Suprapubic skin (tissue), 4 donors: Measurements from ENCODE around the gene TRRAP. TPM values are rescaled to one million over a fixed set of nuclear protein-coding genes. Genes with fewer than 3 reads are reported as not detected.
A peak's percentile ranks its signal among the peaks of the same experiment; 100 is the strongest.

Experiments used
- DNase-seq, 2 donors: peaks; one replicate each; pipeline ENCODE4 v3.0.0-alpha.2; 2019; ENCODE audit warnings: low spot score in 2 of 2
- H3K27ac ChIP-seq: fragments of 200-600 bp; sonication (generic); one replicate; pipeline ENCODE4 v1.5.1; 2019
- H3K27me3 ChIP-seq: fragments of 200-600 bp; sonication (generic); one replicate; pipeline ENCODE4 v1.5.1; 2019
- H3K36me3 ChIP-seq: fragments of 200-600 bp; sonication (generic); one replicate; pipeline ENCODE4 v1.5.1; 2019
- H3K4me1 ChIP-seq: fragments of 200-600 bp; sonication (generic); one replicate; pipeline ENCODE4 v1.5.1; 2019
- H3K4me3 ChIP-seq: fragments of 200-600 bp; sonication (generic); one replicate; pipeline ENCODE4 v1.5.1; 2019; ENCODE audit warnings: mild to moderate bottlenecking
- H3K9me3 ChIP-seq: fragments of 200-600 bp; sonication (generic); one replicate; pipeline ENCODE4 v1.5.1; 2019
- EP300 ChIP-seq: sonication (generic); formaldehyde crosslinking; IDR thresholded peaks from one replicate; pipeline ENCODE4 v1.6.1; 2017; ENCODE audit warnings: antibody characterized with exemption
- POLR2A ChIP-seq, 2 donors: fragments of 450-650 bp; IDR thresholded peaks; one replicate each; pipeline ENCODE4 v1.6.1; 2017; ENCODE audit warnings: antibody characterized with exemption in 2 of 2, mild to moderate bottlenecking in 2 of 2, moderate library complexity in 2 of 2
- POLR2AphosphoS5 ChIP-seq, 3 donors: sonication (generic); formaldehyde crosslinking; IDR thresholded peaks; one replicate each; pipeline ENCODE4 v1.6.1; 2017; ENCODE audit warnings: antibody characterized with exemption in 3 of 3
- WGBS: methylation state at CpG from one replicate; pipeline ENCODE4 v1.1.5; 2018; 5-methylcytosine and 5-hydroxymethylcytosine counted together
- total RNA-seq, 4 donors: library from RNA; depleted of rRNA; stranded (reverse); fragments of >200 nt; gene quantifications; one replicate each; pipeline ENCODE4 v1.1.0, GENCODE V29; 2016
- TF ChIP-seq, protein P1 (sequence below), 2 donors: fragments of 200-600 bp in 1 of 2; fragments of 450-650 bp in 1 of 2; sonication (generic) in 1 of 2; IDR thresholded peaks; one replicate each; pipeline ENCODE4 v1.5.1; 2016 to 2019; ENCODE audit warnings: antibody characterized with exemption in 2 of 2, mild to moderate bottlenecking in 1 of 2, moderate library complexity in 1 of 2

Gene TRRAP
- total RNA-seq, 4 donors from 2014 or later: 46.2 to 97.1 (median 65.7) TPM

DNA sequence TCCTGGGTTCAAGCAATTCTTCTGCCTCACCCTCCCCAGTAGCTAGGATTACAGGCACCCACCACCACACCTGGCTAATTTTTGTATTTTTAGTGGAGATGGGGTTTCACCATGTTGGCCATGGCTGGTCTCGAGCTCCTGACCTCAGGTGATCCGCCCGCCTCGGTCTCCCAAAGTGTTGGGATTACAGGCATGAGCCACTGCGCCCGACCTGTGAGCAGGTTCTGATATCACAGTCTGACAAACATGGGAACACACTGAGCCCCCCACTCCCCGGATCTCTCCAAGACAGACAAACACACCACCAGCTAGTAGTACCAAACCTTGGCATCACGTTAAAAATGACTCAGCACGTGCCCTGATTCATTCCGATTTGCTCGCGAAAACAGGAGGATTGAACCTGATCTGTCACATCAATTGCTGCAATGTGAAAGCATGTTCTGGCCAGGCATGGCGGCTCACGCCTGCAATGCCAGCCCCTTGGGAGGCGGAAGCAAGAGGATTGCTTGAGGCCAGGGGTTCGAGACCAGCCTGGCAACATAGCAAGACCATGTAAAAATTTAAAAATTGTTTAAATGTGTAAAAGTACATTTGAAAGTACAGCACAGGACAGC is 159.1 kb downstream of the TRRAP start:
- Histone ChIP-seq H3K36me3 (peaks cover 92% of the 10 kb centered on the region), H3K27me3 (no peaks in the 10 kb centered on the region), H3K9me3 (no peaks in the 10 kb centered on the region), H3K27ac (no peak overlapping the region), H3K4me1 (peaks cover 16% of the 10 kb centered on the region), H3K4me3 (no peak overlapping the region)
- no peak for TF ChIP-seq EP300
- TF ChIP-seq POLR2AphosphoS5 (IDR thresholded peaks at IDR 0.05): no peak
- no peak for TF ChIP-seq POLR2A (IDR thresholded peaks at IDR 0.05)
- TF ChIP-seq, protein P1, sequence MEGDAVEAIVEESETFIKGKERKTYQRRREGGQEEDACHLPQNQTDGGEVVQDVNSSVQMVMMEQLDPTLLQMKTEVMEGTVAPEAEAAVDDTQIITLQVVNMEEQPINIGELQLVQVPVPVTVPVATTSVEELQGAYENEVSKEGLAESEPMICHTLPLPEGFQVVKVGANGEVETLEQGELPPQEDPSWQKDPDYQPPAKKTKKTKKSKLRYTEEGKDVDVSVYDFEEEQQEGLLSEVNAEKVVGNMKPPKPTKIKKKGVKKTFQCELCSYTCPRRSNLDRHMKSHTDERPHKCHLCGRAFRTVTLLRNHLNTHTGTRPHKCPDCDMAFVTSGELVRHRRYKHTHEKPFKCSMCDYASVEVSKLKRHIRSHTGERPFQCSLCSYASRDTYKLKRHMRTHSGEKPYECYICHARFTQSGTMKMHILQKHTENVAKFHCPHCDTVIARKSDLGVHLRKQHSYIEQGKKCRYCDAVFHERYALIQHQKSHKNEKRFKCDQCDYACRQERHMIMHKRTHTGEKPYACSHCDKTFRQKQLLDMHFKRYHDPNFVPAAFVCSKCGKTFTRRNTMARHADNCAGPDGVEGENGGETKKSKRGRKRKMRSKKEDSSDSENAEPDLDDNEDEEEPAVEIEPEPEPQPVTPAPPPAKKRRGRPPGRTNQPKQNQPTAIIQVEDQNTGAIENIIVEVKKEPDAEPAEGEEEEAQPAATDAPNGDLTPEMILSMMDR (IDR thresholded peaks at IDR 0.05): no peak
- peak in 1 of 2 donors; percentile 64 for DNase-seq
- WGBS: 94% methylated on average over 16 of the region's 16 CpGs

DNA sequence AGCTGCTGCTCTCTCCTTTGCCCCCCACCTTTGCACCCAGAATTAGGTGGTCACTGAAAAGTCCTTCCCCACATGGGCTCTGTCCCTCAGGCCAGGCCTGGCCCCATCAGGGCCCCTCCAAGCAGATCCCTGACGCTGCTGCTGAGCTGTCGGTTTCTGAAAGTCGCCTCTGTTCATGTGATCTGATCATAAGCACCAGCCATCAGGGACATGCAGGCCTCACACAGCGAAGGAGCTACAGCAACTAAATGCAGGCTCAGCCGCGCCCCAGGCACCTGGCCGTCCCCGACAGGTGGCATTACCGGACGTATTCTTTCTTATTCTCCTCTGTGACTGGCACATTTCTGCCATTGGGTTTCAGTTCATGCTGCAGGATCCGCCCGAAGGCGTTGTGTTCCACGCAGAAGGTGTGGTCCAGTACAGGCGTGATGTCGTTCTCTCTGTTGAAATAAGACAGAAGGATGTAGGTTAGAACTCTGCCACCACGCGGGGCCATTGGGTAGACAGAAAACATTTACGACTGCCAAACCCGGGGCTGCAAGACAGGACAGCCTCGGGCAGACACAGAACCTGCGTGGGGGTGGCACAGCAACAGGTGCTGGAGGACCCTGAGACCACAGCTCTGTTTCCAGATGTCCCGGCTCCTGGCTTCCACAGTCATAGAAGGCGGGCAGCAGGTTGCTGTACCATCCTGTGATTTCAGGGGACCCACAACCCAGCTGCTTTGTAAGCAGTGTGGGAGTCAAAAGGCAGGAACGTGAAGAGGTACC is 159.9 kb downstream of the TRRAP start:
- Histone ChIP-seq H3K36me3 (peaks cover 92% of the 10 kb centered on the region), H3K9me3 (no peaks in the 10 kb centered on the region), H3K27ac (no peak overlapping the region), H3K4me3 (no peak overlapping the region), H3K4me1 (peaks cover 16% of the 10 kb centered on the region), H3K27me3 (no peaks in the 10 kb centered on the region)
- no peak for TF ChIP-seq EP300
- no peak for TF ChIP-seq POLR2A (IDR thresholded peaks at IDR 0.05)
- TF ChIP-seq, protein P1 (IDR thresholded peaks at IDR 0.05): no peak
- no peak for TF ChIP-seq POLR2AphosphoS5 (IDR thresholded peaks at IDR 0.05)
- 91% methylated on average over 25 of the region's 25 CpGs for WGBS
- peak in 1 of 2 donors; percentile 70 for DNase-seq

DNA sequence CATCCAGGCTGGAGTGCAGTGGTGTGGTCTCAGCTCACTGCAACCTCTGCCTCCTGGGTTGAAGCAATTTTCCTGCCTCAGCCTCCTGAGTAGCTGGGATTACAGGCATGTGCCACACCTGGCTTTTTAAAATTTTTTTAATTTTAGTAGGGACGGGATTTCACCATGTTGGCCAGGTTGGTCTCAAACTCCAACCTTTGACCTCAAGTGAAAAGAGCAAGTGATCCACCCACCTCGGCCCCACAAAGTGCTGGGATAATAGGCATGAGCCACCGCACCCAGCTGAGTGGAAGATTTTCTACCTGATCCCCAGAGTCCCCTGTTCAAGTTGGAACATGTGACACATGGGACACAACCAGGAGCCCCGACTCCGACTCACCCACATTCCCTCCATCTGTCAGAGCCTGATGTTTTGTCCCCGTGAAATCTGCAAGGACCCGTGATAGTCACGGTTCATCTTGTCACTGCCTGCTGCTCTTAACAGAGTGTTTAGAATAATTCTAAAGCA is 161.1 kb downstream of the TRRAP start:
- no peak overlapping the region for H3K27ac ChIP-seq
- H3K36me3 ChIP-seq: peaks cover 91% of the 10 kb centered on the region
- no peak overlapping the region for H3K4me3 ChIP-seq
- no peaks in the 10 kb centered on the region for H3K9me3 ChIP-seq
- no peak for TF ChIP-seq EP300
- TF ChIP-seq, protein P1 (IDR thresholded peaks at IDR 0.05): no peak
- no peak for TF ChIP-seq POLR2A (IDR thresholded peaks at IDR 0.05)
- TF ChIP-seq POLR2AphosphoS5 (IDR thresholded peaks at IDR 0.05): no peak
- H3K27me3 ChIP-seq: no peaks in the 10 kb centered on the region
- peaks cover 16% of the 10 kb centered on the region for H3K4me1 ChIP-seq
- WGBS: 87% methylated on average over 8 of the region's 8 CpGs
- DNase-seq: peak in 1 of 2 donors; percentile 56

DNA sequence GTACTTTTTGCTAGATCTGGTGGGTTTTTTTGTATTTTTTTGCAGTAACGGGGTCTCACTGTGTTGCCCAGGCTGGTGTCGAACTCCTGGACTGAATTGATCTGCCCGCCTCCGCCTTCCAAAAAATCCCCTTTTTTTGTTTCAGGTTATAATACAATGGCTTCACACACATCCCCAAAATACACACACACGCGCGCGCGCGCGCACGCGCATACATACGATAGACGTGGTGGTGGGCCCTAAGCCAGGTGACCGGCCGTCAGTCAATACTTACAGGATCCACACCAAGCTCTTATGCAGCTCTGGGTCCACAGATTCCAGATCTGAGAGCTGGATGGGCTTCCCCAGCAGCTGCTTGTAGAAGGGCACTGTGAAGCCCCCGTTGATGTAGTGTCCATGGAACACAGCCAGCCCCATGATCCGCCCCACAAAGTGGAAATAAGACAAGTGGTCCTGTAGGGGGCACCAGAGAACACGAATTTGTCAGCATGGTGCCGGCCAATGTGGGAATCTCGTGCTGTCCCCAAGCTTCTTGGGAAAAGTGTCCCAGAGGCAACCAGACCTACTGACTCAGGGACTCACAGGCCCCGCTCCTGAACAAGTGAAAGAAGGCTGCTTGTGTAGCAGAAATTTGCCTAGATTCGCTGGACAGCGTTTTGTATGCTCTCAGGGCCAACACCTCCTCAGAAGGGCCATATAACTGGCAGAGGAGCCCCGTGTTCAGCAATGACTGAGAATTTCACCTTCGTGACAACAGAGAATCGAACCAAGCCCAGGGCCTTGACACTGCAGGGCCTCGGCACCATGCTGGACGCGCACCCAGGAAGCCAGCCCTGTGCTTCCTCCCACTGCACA is 162.0 kb downstream of the TRRAP start:
- H3K4me1 ChIP-seq: peaks cover 16% of the 10 kb centered on the region
- WGBS: 80% methylated on average over 26 of the region's 31 CpGs
- no peak overlapping the region for H3K27ac ChIP-seq
- no peaks in the 10 kb centered on the region for H3K9me3 ChIP-seq
- H3K36me3 ChIP-seq: peaks cover 90% of the 10 kb centered on the region
- TF ChIP-seq, protein P1 (IDR thresholded peaks at IDR 0.05): peak; percentile 57 to 73
- TF ChIP-seq EP300: no peak
- TF ChIP-seq POLR2AphosphoS5 (IDR thresholded peaks at IDR 0.05): peak in 1 of 3 donors; percentile 8
- H3K4me3 ChIP-seq: no peak overlapping the region
- no peaks in the 10 kb centered on the region for H3K27me3 ChIP-seq
- DNase-seq: peak; percentile 91 to 92
